K562 (cell line): Measurements from ENCODE around the gene SYPL2. TPM values are rescaled to one million over a fixed set of nuclear protein-coding genes. Genes with fewer than 3 reads are reported as not detected.

Experiments
- CREB1 ChIP-seq, 2 experiments: sonication (generic) in 1 of 2; formaldehyde crosslinking in 1 of 2; IDR thresholded peaks; 2 replicates each; pipeline versions ENCODE4 v1.6.1 to v1.8.0; 2012 to 2022; ENCODE audit warnings: inconsistent platforms in 1 of 2, mild to moderate bottlenecking in 1 of 2, missing genetic modification reagents in 1 of 2, moderate library complexity in 1 of 2
- EP300 ChIP-seq: IDR thresholded peaks from 2 replicates; pipeline ENCODE4 v1.6.1; 2012; ENCODE audit warnings: low read length, improper control_type of control experiment
- EWSR1 ChIP-seq: fragments of 450-650 bp; IDR thresholded peaks from 2 replicates; pipeline ENCODE4 v1.6.1; 2018; ENCODE audit warnings: borderline replicate concordance, mild to moderate bottlenecking, low read depth, moderate library complexity; ENCODE audit not compliant: partially characterized antibody
- HDAC1 ChIP-seq, 2 experiments: fragments of 450-650 bp; IDR thresholded peaks; 2 replicates each; pipeline ENCODE4 v1.6.1; 2016 to 2017; ENCODE audit warnings: inconsistent platforms in 1 of 2, mild to moderate bottlenecking in 1 of 2, moderate library complexity in 1 of 2
- MTA1 ChIP-seq: fragments of 450-650 bp; IDR thresholded peaks from 2 replicates; pipeline ENCODE4 v1.6.1; 2017; ENCODE audit warnings: borderline replicate concordance
- MTA2 ChIP-seq: fragments of 450-650 bp; IDR thresholded peaks from 2 replicates; pipeline ENCODE4 v1.6.1; 2016; ENCODE audit warnings: low read depth
- NFIX ChIP-seq: fragments of 250-450 bp; sonication (Bioruptor Pico); IDR thresholded peaks from 2 replicates; pipeline ENCODE4 v1.4.0; 2020; ENCODE audit warnings: low read depth, mild to moderate bottlenecking, moderate library complexity
- NR2C1 ChIP-seq, 2 experiments: fragments of 450-650 bp; IDR thresholded peaks; 2 replicates each; pipeline ENCODE4 v1.6.1; 2017; ENCODE audit warnings: mild to moderate bottlenecking in 2 of 2, antibody characterized with exemption in 1 of 2, inconsistent platforms in 1 of 2, missing compliant biosample characterization in 1 of 2, missing genetic modification characterization in 1 of 2
- NRF1 ChIP-seq, 2 experiments: fragments of 450-650 bp; IDR thresholded peaks in 1 of 2; conservative IDR thresholded peaks in 1 of 2; 2 replicates each; pipeline ENCODE4 v1.6.1; 2014; ENCODE audit warnings: mild to moderate bottlenecking in 2 of 2
- PML ChIP-seq: IDR thresholded peaks from 2 replicates; pipeline ENCODE4 v1.6.1; 2012; ENCODE audit warnings: low read length, inconsistent platforms
- PRPF4 ChIP-seq: fragments of 200-400 bp; formaldehyde crosslinking; IDR thresholded peaks from one replicate; pipeline ENCODE4 v1.6.1; 2017; ENCODE audit warnings: low read length, low read depth, mild to moderate bottlenecking; ENCODE audit not compliant: insufficient read depth, poor library complexity, severe bottlenecking
- SETDB1 ChIP-seq: IDR thresholded peaks from one replicate; pipeline ENCODE4 v1.6.1; 2012; ENCODE audit warnings: low read length, control low read depth, inconsistent platforms
- SIX5 ChIP-seq, 2 experiments: IDR thresholded peaks; 2 replicates each; pipeline ENCODE4 v1.6.1; 2011; ENCODE audit warnings: low read length in 2 of 2, borderline replicate concordance in 1 of 2, low read depth in 1 of 2, mild to moderate bottlenecking in 1 of 2, moderate library complexity in 1 of 2; ENCODE audit not compliant: insufficient read depth in 1 of 2
- SRSF9 ChIP-seq: fragments of 200-400 bp; formaldehyde crosslinking; IDR thresholded peaks from 2 replicates; pipeline ENCODE4 v1.6.1; 2017; ENCODE audit warnings: low read depth, low read length, borderline replicate concordance
- TRIM24 ChIP-seq, 2 experiments: fragments of 450-650 bp; IDR thresholded peaks; 2 replicates each; pipeline ENCODE4 v1.6.1; 2016
- ZFPM2 ChIP-seq: fragments of 250-450 bp; sonication (Bioruptor Pico); IDR thresholded peaks from 2 replicates; pipeline ENCODE4 v1.5.1; 2022; ENCODE audit warnings: mild to moderate bottlenecking
- ZNF253 ChIP-seq: fragments of 250-450 bp; sonication (Bioruptor Pico); conservative IDR thresholded peaks from 2 replicates; pipeline ENCODE4 v1.6.1; 2021; ENCODE audit warnings: mild to moderate bottlenecking
- ZNF347 ChIP-seq: fragments of 450-650 bp; formaldehyde crosslinking; IDR thresholded peaks from 2 replicates; pipeline ENCODE4 v1.4.0; 2020; ENCODE audit warnings: low read depth, mild to moderate bottlenecking, moderate library complexity
- ZNF699 ChIP-seq: fragments of 250-450 bp; sonication (Bioruptor Pico); IDR thresholded peaks from 2 replicates; pipeline ENCODE4 v1.8.0; 2021; ENCODE audit warnings: mild to moderate bottlenecking, moderate library complexity; ENCODE audit not compliant: insufficient replicate concordance
- polyA plus RNA-seq, 8 experiments: library from polyadenylated mRNA; depleted of rRNA in 4 of 8; stranded (reverse) in 5 of 8; unstranded in 3 of 8; fragments of >200 nt; fragmentation: Nextera tagmentation in 2 of 8; fragmentation: Illumina TruSeq in 1 of 8; extraction: Ambion mirVana in 2 of 8; extraction: Trizol in 1 of 8; gene quantifications; 2 replicates each; pipeline versions ENCODE4 v1.2.1 to v1.2.3, GENCODE V29; 2011 to 2014; ENCODE audit warnings: inconsistent platforms in 1 of 8, missing spikeins in 1 of 8
- total RNA-seq, 7 experiments: library from RNA; depleted of rRNA in 6 of 7; stranded (reverse); fragments of >200 nt in 6 of 7; fragmentation: Illumina TruSeq in 2 of 7; extraction: Trizol in 2 of 7; gene quantifications; 2 replicates each; pipeline versions ENCODE4 v1.2.1 to v1.2.3, GENCODE V29; 2011 to 2021; ENCODE audit warnings: low replicate concordance in 1 of 7
- TF ChIP-seq, protein P1 (sequence below): fragments of 450-650 bp; IDR thresholded peaks from 2 replicates; pipeline ENCODE4 v1.6.1; 2016; ENCODE audit warnings: antibody characterized with exemption
- TF ChIP-seq, protein P2 (sequence below): sonication (generic); formaldehyde crosslinking; IDR thresholded peaks from 2 replicates; pipeline ENCODE4 v1.9.0; 2022; ENCODE audit warnings: mild to moderate bottlenecking, missing genetic modification reagents
- TF ChIP-seq, protein P3 (sequence below): fragments of 450-650 bp; conservative IDR thresholded peaks from 2 replicates; pipeline ENCODE4 v1.6.1; 2016; ENCODE audit warnings: missing genetic modification characterization, low read depth, mild to moderate bottlenecking, missing compliant biosample characterization, moderate library complexity
- TF ChIP-seq, protein P4 (sequence below): fragments of 250-450 bp; sonication (Bioruptor Pico); IDR thresholded peaks from 2 replicates; pipeline ENCODE4 v1.8.0; 2021; ENCODE audit warnings: mild to moderate bottlenecking, moderate library complexity

The SYPL2 gene
- total and polyA plus RNA-seq, 9 of the 15 experiments (the other 6 are each of a cell fraction or from before 2014, with no cell fraction given) = 0.03 to 0.20 (median 0.07) TPM; not detected in 2

DNA sequence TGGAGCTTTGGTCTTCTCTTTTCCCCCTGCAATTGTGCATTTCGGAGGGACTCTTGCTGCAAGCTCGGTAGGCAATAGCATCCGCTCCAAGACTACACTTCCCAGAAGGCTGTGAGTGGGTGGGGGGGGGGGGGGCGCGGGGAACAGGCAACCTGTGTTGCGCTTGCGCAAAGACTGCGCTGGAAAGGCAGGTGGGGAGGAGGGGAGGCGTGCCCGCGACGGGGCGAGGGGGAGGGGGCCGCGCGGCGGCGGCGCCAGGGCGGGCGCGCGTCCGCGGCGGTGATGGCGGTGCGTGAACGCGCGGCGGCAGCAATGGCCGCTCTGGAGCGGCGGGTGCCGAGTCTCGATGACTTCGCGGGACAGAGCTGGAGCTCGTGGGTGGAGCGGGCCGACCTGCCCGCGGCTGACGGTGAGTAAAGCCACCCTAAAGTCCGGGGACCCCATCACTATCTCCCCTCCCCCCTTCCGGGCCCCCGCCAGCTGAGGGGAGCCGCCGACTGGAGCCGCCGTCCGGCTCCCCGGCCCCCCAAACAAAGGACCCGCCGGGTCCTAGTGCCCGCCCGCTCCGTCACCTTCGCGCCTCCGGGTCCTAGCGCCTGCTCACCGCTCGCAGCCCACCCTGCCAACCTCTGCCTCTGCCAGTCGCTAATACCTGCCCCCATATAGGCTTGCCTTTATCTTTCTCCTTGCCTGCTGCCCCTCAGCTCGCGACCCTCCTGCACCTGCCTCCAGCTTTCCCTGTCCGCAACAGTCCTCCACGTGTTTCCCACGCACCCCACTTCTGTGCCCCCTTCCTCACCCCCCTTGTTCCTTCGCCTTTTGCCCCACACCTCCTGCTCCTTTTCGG is 17.5 kb downstream of the SYPL2 start, which contains the start of gene ATXN7L2 (continued):
- TF ChIP-seq, protein P1, sequence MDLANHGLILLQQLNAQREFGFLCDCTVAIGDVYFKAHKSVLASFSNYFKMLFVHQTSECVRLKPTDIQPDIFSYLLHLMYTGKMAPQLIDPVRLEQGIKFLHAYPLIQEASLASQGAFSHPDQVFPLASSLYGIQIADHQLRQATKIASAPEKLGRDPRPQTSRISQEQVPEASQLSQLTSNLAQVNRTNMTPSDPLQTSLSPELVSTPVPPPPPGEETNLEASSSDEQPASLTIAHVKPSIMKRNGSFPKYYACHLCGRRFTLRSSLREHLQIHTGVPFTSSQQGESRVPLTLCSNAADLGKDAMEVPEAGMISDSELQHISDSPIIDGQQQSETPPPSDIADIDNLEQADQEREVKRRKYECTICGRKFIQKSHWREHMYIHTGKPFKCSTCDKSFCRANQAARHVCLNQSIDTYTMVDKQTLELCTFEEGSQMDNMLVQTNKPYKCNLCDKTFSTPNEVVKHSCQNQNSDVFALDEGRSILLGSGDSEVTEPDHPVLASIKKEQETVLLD = peak; percentile 89
- peak; percentile 78; the same call in 1 of the 2 replicates for TF ChIP-seq MTA1
- no peak for TF ChIP-seq ZNF253
- TF ChIP-seq SRSF9 = no peak
- no peak for TF ChIP-seq NFIX
- TF ChIP-seq PRPF4 = peak; percentile 31
- no peak for TF ChIP-seq SETDB1
- TF ChIP-seq, protein P2, sequence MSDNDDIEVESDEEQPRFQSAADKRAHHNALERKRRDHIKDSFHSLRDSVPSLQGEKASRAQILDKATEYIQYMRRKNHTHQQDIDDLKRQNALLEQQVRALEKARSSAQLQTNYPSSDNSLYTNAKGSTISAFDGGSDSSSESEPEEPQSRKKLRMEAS = peak; percentile 95
- TF ChIP-seq, protein P3, sequence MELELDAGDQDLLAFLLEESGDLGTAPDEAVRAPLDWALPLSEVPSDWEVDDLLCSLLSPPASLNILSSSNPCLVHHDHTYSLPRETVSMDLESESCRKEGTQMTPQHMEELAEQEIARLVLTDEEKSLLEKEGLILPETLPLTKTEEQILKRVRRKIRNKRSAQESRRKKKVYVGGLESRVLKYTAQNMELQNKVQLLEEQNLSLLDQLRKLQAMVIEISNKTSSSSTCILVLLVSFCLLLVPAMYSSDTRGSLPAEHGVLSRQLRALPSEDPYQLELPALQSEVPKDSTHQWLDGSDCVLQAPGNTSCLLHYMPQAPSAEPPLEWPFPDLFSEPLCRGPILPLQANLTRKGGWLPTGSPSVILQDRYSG = no peak
- TF ChIP-seq HDAC1 (IDR thresholded peaks at IDR 0.05) = peak in 1 of 2 experiments; percentile 99; a peak in 2 of 4 replicates
- peak in 1 of 2 experiments; percentile 68; a peak in 2 of 4 replicates for TF ChIP-seq NRF1 (conservative IDR thresholded peaks at IDR 0.05 in 1 of 2, IDR thresholded peaks at IDR 0.05 in 1 of 2)
- no peak; the same call in 1 of the 2 replicates for TF ChIP-seq PML
- no peak for TF ChIP-seq EWSR1
- peak; percentile 78; the same call in 1 of the 2 replicates for TF ChIP-seq CREB1 (IDR thresholded peaks at IDR 0.05)
- TF ChIP-seq CREB1 (CRISPR knock-in tag; IDR thresholded peaks at IDR 0.05) = peak; percentile 85
- TF ChIP-seq, protein P4, sequence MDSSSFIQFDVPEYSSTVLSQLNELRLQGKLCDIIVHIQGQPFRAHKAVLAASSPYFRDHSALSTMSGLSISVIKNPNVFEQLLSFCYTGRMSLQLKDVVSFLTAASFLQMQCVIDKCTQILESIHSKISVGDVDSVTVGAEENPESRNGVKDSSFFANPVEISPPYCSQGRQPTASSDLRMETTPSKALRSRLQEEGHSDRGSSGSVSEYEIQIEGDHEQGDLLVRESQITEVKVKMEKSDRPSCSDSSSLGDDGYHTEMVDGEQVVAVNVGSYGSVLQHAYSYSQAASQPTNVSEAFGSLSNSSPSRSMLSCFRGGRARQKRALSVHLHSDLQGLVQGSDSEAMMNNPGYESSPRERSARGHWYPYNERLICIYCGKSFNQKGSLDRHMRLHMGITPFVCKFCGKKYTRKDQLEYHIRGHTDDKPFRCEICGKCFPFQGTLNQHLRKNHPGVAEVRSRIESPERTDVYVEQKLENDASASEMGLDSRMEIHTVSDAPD (CRISPR knock-in tag) = no peak
- no peak for TF ChIP-seq ZNF347 (CRISPR knock-in tag)
- TF ChIP-seq ZFPM2 (CRISPR knock-in tag) = peak; percentile 47; the same call in 1 of the 2 replicates
- no peak for TF ChIP-seq ZNF699 (CRISPR knock-in tag)
- peak; percentile 22 to 81; a peak in 3 of 4 replicates for TF ChIP-seq TRIM24 (IDR thresholded peaks at IDR 0.05)
- TF ChIP-seq NR2C1 (IDR thresholded peaks at IDR 0.05) = no peak
- peak; percentile 46; the same call in 1 of the 2 replicates for TF ChIP-seq NR2C1 (tag; IDR thresholded peaks at IDR 0.05)
- no peak; the same call in 1 of the 2 replicates for TF ChIP-seq EP300
- no peak; the same call in 1 of the 2 replicates for TF ChIP-seq MTA2
- peak; percentile 57 to 59; a peak in 3 of 4 replicates for TF ChIP-seq SIX5 (IDR thresholded peaks at IDR 0.05; ENCODE audit: borderline replicate concordance in 1 of 2, insufficient read depth in 1 of 2, low read depth in 1 of 2, low read length in 2 of 2)
